A673 (cell line): ENCODE data around the gene GADD45GIP1. TPM values are rescaled to one million over a fixed set of nuclear protein-coding genes. Genes with fewer than 3 reads are reported as not detected.
A peak's percentile ranks its signal among the peaks of the same experiment; 100 is the strongest.
"Not testable (repeated sequence)": the region's sequence is repeated elsewhere in the genome, so short reads cannot be mapped to it uniquely, and the experiment has no call there.

Source experiments
- BruUV-seq: library from RNA; stranded (reverse); fragments of 400-500 nt; replicated peaks from 2 replicates; lab custom pipeline; 2021; lab: Mats Ljungman, UMichigan
- CTCF ChIA-PET: fragments of 300-600 bp; sonication (Branson Sonifier 250); formaldehyde crosslinking; loops from one replicate; lab custom pipeline; 2022; ENCODE audit warnings: antibody characterized with exemption; lab: Charles Lee
- POLR2A ChIA-PET: fragments of 300-600 bp; sonication (Branson Sonifier 250); formaldehyde crosslinking; loops from one replicate; lab custom pipeline; 2022; ENCODE audit warnings: antibody characterized with exemption; ENCODE audit not compliant: low non-redundant PET; lab: Charles Lee
- DNase-seq: peaks from one replicate; pipeline ENCODE4 v3.0.0-alpha.2; 2015; ENCODE audit warnings: low spot score
- H3K27ac ChIP-seq: fragments of 200-600 bp; sonication (generic); 2 replicates; pipeline ENCODE4 v1.5.1; 2016; ENCODE audit warnings: mixed run types, low read depth, mild to moderate bottlenecking, mixed read lengths, antibody characterized with exemption, low read length; ENCODE audit not compliant: poor library complexity, severe bottlenecking
- H3K27me3 ChIP-seq: fragments of 200-600 bp; sonication (generic); replicated peaks from 2 replicates; pipeline ENCODE4 v1.6.1; 2017; ENCODE audit warnings: mixed run types, low read depth, mild to moderate bottlenecking, mixed read lengths, antibody characterized with exemption, low read length; ENCODE audit not compliant: insufficient read depth, poor library complexity
- H3K36me3 ChIP-seq: fragments of 200-600 bp; sonication (generic); 2 replicates; pipeline ENCODE4 v1.6.1; 2016; ENCODE audit warnings: mixed run types, mild to moderate bottlenecking, mixed read lengths, antibody characterized with exemption, low read length; ENCODE audit not compliant: insufficient read depth, poor library complexity, severe bottlenecking
- H3K4me1 ChIP-seq: fragments of 200-600 bp; sonication (generic); 2 replicates; pipeline ENCODE4 v1.6.1; 2017; ENCODE audit warnings: mixed run types, mild to moderate bottlenecking, mixed read lengths, antibody characterized with exemption, low read length; ENCODE audit not compliant: insufficient read depth, poor library complexity, severe bottlenecking
- H3K4me3 ChIP-seq: fragments of 200-600 bp; sonication (generic); 2 replicates; pipeline ENCODE4 v1.5.1; 2016; ENCODE audit warnings: low read depth, mixed run types, mild to moderate bottlenecking, mixed read lengths, low read length; ENCODE audit not compliant: poor library complexity, severe bottlenecking
- H3K9me3 ChIP-seq: fragments of 200-600 bp; sonication (generic); 2 replicates; pipeline ENCODE4 v1.6.1; 2016; ENCODE audit warnings: mixed run types, low read depth, mild to moderate bottlenecking, mixed read lengths, antibody characterized with exemption, low read length; ENCODE audit not compliant: poor library complexity, severe bottlenecking
- CTCF ChIP-seq: fragments of 300-800, 200-600 bp; sonication (generic); conservative IDR thresholded peaks from 2 replicates; pipeline ENCODE4 v1.5.1; 2017; ENCODE audit warnings: low read depth, mild to moderate bottlenecking, antibody characterized with exemption, low read length, moderate library complexity, mixed read lengths
- EZH2 ChIP-seq: fragments of 200-600 bp; sonication (generic); IDR thresholded peaks from 2 replicates; pipeline ENCODE4 v1.6.1; 2017; ENCODE audit warnings: borderline replicate concordance, low read depth, mild to moderate bottlenecking, mixed read lengths, antibody characterized with exemption, low read length; ENCODE audit not compliant: poor library complexity, severe bottlenecking
- intact Hi-C: fragments of 100-400 bp; cut with micrococcal nuclease; formaldehyde crosslinking; loops from one replicate; pipeline ENCODE4 v1.10.0; 2022; ENCODE audit not compliant: unreplicated experiment
- total RNA-seq: library from RNA; stranded (reverse); gene quantifications from 2 replicates; pipeline ENCODE4 v1.2.3, GENCODE V29; 2021

Gene GADD45GIP1
- total RNA-seq, 1 experiment from 2014 or later: 67.5 TPM

DNA sequence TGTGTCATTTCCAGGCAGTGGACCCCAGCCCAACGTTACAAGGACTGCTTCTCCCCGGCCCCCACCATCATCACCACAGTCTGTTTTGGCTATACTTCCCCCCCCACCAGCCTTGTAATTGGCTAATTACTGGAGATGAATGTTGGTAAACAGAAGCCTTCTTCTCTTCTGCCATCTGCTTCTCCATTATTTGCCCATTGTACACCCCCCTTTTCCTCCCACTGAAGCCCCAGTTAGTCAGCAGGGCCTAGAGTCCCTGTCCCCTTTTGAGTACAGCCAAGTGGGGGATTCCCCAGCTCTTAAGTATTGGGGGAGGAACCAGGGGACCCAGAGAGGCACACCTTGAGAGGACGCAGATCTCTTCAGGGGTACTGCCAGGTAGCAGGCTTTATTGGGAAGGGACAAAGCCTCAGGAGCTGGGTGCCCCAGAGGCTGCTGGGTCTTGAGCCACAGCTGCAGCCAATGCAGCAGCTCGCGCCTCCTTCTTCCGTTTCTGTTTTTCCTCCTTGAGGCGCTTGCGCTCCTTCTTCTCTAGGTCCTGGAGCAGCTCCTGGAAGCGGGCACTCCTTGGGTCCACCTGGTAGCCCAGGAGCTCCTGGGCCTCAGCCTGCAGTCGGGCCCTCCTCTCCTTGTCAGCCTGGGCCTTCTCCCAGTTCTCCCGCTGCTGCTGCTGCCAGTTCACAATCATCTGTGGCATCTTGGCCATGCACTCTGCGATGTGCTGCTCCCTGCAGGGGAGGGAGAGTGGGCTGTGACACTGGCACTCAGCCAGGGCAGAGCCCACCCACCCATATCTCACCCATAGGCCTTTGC lies 3.0 kb downstream of the GADD45GIP1 start:
- intact Hi-C loops: no loop called here
- Histone ChIP-seq H3K9me3 (no peaks in the 10 kb centered on the region), H3K27me3 (no peaks in the 10 kb centered on the region), H3K4me3 (no peak overlapping the region), H3K36me3 (peaks cover 61% of the 10 kb centered on the region), H3K27ac (peak overlapping the region; percentile 58), H3K4me1 (peaks cover 35% of the 10 kb centered on the region)
- TF ChIP-seq CTCF (no peak), EZH2 (no peak)
- no peak for DNase-seq
- ChIA-PET CTCF (no interaction called here), POLR2A (interaction anchor here (0.8 kb wide), 1 partner anchor 300 kb away, joined by 26 read pairs; no protein-coding TSS in a partner anchor)
- BruUV-seq: no TSS peak

GRCh38 chr19:12953138-12953798 lies 3.8 kb downstream of the GADD45GIP1 start:
- TF ChIP-seq EZH2 (no peak), CTCF (no peak)
- no peak for DNase-seq
- POLR2A ChIA-PET: interaction anchor here (0.5 to 0.6 kb wide), 2 partner anchors 15 to 211 kb away, joined by 15 to 17 read pairs; no protein-coding TSS in a partner anchor
- CTCF ChIA-PET: no interaction called here
- Histone ChIP-seq H3K27me3 (no peaks in the 10 kb centered on the region), H3K4me1 (peaks cover 35% of the 10 kb centered on the region), H3K27ac (peak overlapping the region; percentile 58), H3K36me3 (peaks cover 68% of the 10 kb centered on the region), H3K9me3 (no peaks in the 10 kb centered on the region), H3K4me3 (no peak overlapping the region)
- TSS peak; percentile 89 for BruUV-seq
- intact Hi-C loops: no loop called here

DNA sequence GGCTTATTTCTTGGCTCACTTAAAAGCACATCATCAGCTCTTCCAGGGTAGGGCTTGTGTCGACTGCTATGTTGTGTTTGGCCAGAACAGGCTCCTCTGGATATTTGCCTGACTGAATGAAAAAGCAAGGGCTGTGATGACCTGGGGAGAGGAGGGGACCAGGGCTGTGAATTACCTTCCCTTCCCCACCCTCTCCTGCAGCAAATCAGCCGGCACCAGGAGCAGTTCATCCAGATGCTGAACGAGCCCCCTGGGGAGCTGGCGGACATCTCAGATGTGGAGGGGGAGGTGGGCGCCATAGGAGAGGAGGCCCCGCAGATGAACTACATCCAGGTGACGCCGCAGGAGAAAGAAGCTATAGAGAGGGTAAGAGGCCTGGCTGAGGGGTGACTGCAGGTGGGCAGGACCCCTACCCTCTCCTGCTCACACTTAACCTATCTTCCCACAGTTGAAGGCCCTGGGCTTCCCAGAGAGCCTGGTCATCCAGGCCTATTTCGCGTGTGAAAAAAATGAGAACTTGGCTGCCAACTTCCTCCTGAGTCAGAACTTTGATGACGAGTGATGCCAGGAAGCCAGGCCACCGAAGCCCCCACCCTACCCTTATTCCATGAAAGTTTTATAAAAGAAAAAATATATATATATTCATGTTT lies 4.4 kb downstream of the GADD45GIP1 start:
- ChIA-PET CTCF (interaction anchor here (0.6 kb wide), 1 partner anchor 15 kb away, joined by 12 read pairs; no protein-coding TSS in a partner anchor), POLR2A (interaction anchor here (0.5 to 0.6 kb wide), 2 partner anchors 15 to 212 kb away, joined by 15 to 17 read pairs; no protein-coding TSS in a partner anchor)
- TF ChIP-seq EZH2 (no peak), CTCF (no peak)
- BruUV-seq: no TSS peak
- Histone ChIP-seq H3K36me3 (peaks cover 75% of the 10 kb centered on the region), H3K27me3 (no peaks in the 10 kb centered on the region), H3K4me3 (no peak overlapping the region), H3K27ac (peak overlapping the region; percentile 24), H3K9me3 (no peaks in the 10 kb centered on the region), H3K4me1 (peaks cover 35% of the 10 kb centered on the region)
- intact Hi-C loops: no loop called here
- DNase-seq: no peak

DNA sequence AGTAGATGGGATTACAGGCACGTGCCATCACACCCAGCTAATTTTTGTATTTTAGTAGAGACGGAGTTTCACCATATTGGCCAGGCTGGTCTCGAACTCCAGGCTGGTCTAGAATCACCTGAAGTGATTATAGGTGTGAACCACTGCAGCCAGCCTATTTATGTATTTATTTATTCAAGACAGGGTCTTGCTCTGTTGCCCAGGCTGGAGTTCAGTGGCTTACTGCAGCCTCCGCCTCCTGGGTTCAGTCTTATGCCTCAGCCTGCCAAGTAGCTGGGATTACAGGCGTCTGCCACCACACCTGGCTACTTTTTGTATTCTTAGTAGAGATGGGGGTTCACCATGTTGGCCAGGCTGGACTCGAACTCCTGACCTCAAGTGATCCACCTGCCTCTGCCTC lies 5.0 kb downstream of the GADD45GIP1 start:
- intact Hi-C loops, POLR2A ChIA-PET, DNase-seq, BruUV-seq, H3K4me3 ChIP-seq, H3K27me3 ChIP-seq, H3K9me3 ChIP-seq, H3K27ac ChIP-seq: not testable (repeated sequence)
- Histone ChIP-seq H3K4me1 (peaks cover 38% of the 10 kb centered on the region), H3K36me3 (peaks cover 79% of the 10 kb centered on the region)
- CTCF ChIA-PET: interaction anchor here (0.6 kb wide), 1 partner anchor 15 kb away, joined by 12 read pairs; no protein-coding TSS in a partner anchor
